HCT116 (cell line): ENCODE data around the gene KCNK15. TPM values are rescaled to one million over a fixed set of nuclear protein-coding genes. Genes with fewer than 3 reads are reported as not detected.

ENCODE experiments used
- ATAC-seq: fragments of 200-7000 bp; cut with Tn5 transposase; 2 replicates; pipeline ENCODE4 v1.9.1; 2020; ENCODE audit warnings: mild to moderate bottlenecking, moderate library complexity
- BruUV-seq: library from RNA; stranded (reverse); fragments of 400-500 nt; replicated peaks from 2 replicates; lab custom pipeline; 2021; lab: Mats Ljungman, UMichigan
- CTCF ChIA-PET: fragments of 300-600 bp; sonication (Branson Sonifier 250); formaldehyde crosslinking; loops from one replicate; lab custom pipeline; 2021; ENCODE audit warnings: antibody characterized with exemption; lab: Charles Lee
- POLR2A ChIA-PET: fragments of 300-600, 350-600 bp; sonication (Branson Sonifier 250); formaldehyde crosslinking; loops from one replicate; lab custom pipeline; 2021; ENCODE audit warnings: antibody characterized with exemption; lab: Charles Lee
- RAD21 ChIA-PET, 2 experiments: fragments of 300-600 bp; sonication (Branson Sonifier 250); formaldehyde crosslinking; loops; one replicate each; lab custom pipeline; 2023; ENCODE audit warnings: low total read pairs in 2 of 2; ENCODE audit not compliant: uncharacterized antibody in 2 of 2, unreplicated experiment in 2 of 2, low non-redundant PET in 1 of 2; lab: Charles Lee
- DNase-seq: peaks from one replicate; pipeline ENCODE4 v3.0.0-alpha.2; 2010; ENCODE audit warnings: low read depth, low spot score
- H2AFZ ChIP-seq: fragments of 200-600 bp; shearing (Covaris generic), sonication (generic); 2 replicates; pipeline ENCODE4 v1.6.1; 2017; ENCODE audit warnings: low read depth, mixed run types, mixed read lengths, antibody characterized with exemption, low read length; ENCODE audit not compliant: poor library complexity, severe bottlenecking
- H3K27ac ChIP-seq: 2 replicates; pipeline ENCODE4 v1.5.1; 2012; ENCODE audit warnings: low read depth, low read length
- H3K27me3 ChIP-seq: fragments of 200-600 bp; sonication (generic); 2 replicates; pipeline ENCODE4 v1.6.1; 2016; ENCODE audit warnings: mixed run types, low read length, mixed read lengths; ENCODE audit not compliant: insufficient read depth
- H3K36me3 ChIP-seq, 2 experiments: fragments of 200-500 bp in 1 of 2; fragments of 200-600 bp in 1 of 2; sonication (Bioruptor generic) in 1 of 2; sonication (generic) in 1 of 2; 2 replicates each; pipeline versions ENCODE4 v1.5.1 to v1.6.1; 2014 to 2016; ENCODE audit warnings: low read length in 2 of 2, inconsistent platforms in 1 of 2, mixed read lengths in 1 of 2, mixed run types in 1 of 2; ENCODE audit not compliant: insufficient read depth in 2 of 2, control insufficient read depth in 1 of 2
- H3K4me1 ChIP-seq, 2 experiments: fragments of 200-600 bp in 1 of 2; sonication (generic) in 1 of 2; 2 replicates each; pipeline versions ENCODE4 v1.5.1 to v1.6.1; 2012 to 2017; ENCODE audit warnings: low read length in 2 of 2, inconsistent platforms in 1 of 2, mild to moderate bottlenecking in 1 of 2, mixed read lengths in 1 of 2, mixed run types in 1 of 2, moderate library complexity in 1 of 2; ENCODE audit not compliant: insufficient read depth in 2 of 2, control insufficient read depth in 1 of 2
- H3K4me2 ChIP-seq: fragments of 200-600 bp; sonication (generic); 2 replicates; pipeline ENCODE4 v1.6.1; 2017; ENCODE audit warnings: mixed run types, low read length, mixed read lengths
- H3K4me3 ChIP-seq, 2 experiments: fragments of 200-600 bp in 1 of 2; sonication (generic) in 1 of 2; replicated peaks in 1 of 2; 2 replicates each; pipeline ENCODE4 v1.5.1; 2011 to 2016; ENCODE audit warnings: low read length in 2 of 2, control low read depth in 1 of 2, low read depth in 1 of 2, mild to moderate bottlenecking in 1 of 2, mixed read lengths in 1 of 2, mixed run types in 1 of 2
- H3K79me2 ChIP-seq: fragments of 200-600 bp; sonication (generic); 2 replicates; pipeline ENCODE4 v1.6.1; 2017; ENCODE audit warnings: mild to moderate bottlenecking, mixed run types, low read length, moderate library complexity, mixed read lengths; ENCODE audit not compliant: insufficient read depth
- H3K9ac ChIP-seq: fragments of 200-600 bp; sonication (generic); 2 replicates; pipeline ENCODE4 v1.6.1; 2016; ENCODE audit warnings: low read length, mixed read lengths
- H3K9me2 ChIP-seq: fragments of 200-600 bp; sonication (generic), shearing (Covaris generic); 2 replicates; pipeline ENCODE4 v1.6.1; 2017; ENCODE audit warnings: mixed run types, mild to moderate bottlenecking, moderate library complexity; ENCODE audit not compliant: insufficient read depth
- H3K9me3 ChIP-seq, 2 experiments: fragments of 200-500 bp in 1 of 2; fragments of 200-600 bp in 1 of 2; sonication (Bioruptor generic) in 1 of 2; sonication (generic) in 1 of 2; 2 replicates each; pipeline ENCODE4 v1.6.1; 2014 to 2017; ENCODE audit warnings: low read length in 2 of 2, mixed read lengths in 2 of 2, inconsistent platforms in 1 of 2, low read depth in 1 of 2, mild to moderate bottlenecking in 1 of 2, mixed run types in 1 of 2, moderate library complexity in 1 of 2; ENCODE audit not compliant: control insufficient read depth in 1 of 2, insufficient read depth in 1 of 2
- H4K20me1 ChIP-seq: fragments of 200-600 bp; sonication (generic), shearing (Covaris generic); 2 replicates; pipeline ENCODE4 v1.6.1; 2017; ENCODE audit warnings: mixed run types, mild to moderate bottlenecking, moderate library complexity; ENCODE audit not compliant: insufficient read depth
- FOSL1 ChIP-seq: IDR thresholded peaks from 2 replicates; pipeline ENCODE4 v1.6.1; 2012; ENCODE audit warnings: low read depth
- POLR2A ChIP-seq: IDR thresholded peaks from 2 replicates; pipeline ENCODE4 v1.7.0; 2011; ENCODE audit warnings: borderline replicate concordance; ENCODE audit not compliant: insufficient read depth, insufficient read length; ENCODE audit errors: extremely low read depth
- RAD21 ChIP-seq: IDR thresholded peaks from 2 replicates; pipeline ENCODE4 v1.6.1; 2012; ENCODE audit warnings: low read depth, mild to moderate bottlenecking
- intact Hi-C: fragments of 100-400 bp; cut with micrococcal nuclease; formaldehyde crosslinking; loops from 2 replicates; pipeline ENCODE4 v1.10.0; 2022
- total RNA-seq: library from RNA; stranded (reverse); gene quantifications from one replicate; pipeline ENCODE4 v1.2.1, GENCODE V29; 2021; ENCODE audit not compliant: unreplicated experiment
- TF ChIP-seq, protein P1 (sequence below): IDR thresholded peaks from 2 replicates; pipeline ENCODE4 v1.6.1; 2012; ENCODE audit warnings: low read depth
- TF ChIP-seq, protein P2 (sequence below), 3 experiments: fragments of 200-600 bp in 1 of 3; sonication (generic) in 1 of 3; IDR thresholded peaks in 2 of 3; conservative IDR thresholded peaks in 1 of 3; 2 replicates each; pipeline ENCODE4 v1.5.1; 2012 to 2017; ENCODE audit warnings: low read depth in 2 of 3, low read length in 2 of 3, antibody characterized with exemption in 1 of 3, borderline replicate concordance in 1 of 3, control low read depth in 1 of 3, mild to moderate bottlenecking in 1 of 3, mixed read lengths in 1 of 3, mixed run types in 1 of 3, moderate library complexity in 1 of 3; ENCODE audit not compliant: insufficient read depth in 1 of 3

KCNK15 gene
- total RNA-seq, 1 experiment from 2014 or later: not detected

DNA sequence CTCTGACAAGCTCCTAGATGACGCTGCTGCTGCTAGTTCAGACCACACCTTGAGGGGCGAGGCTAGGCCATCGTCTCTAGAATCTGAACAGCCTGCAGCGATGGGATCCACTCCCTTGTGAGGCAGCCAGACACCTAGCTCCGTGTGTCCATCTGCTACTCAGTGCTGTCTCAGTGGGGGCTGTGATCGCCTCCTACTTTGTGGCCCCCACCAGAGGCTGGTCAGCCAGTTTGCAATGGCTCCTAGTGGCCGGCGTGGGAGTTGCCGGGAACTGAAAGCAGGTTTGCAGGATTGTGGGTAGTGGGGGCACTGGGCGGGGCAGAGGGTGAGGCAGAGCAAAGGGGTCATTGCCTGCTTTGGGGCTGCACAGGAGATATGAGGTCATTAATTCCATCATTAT lies 27.7 kb upstream of the KCNK15 start:
- no peak for DNase-seq
- RAD21 ChIA-PET: no interaction called here
- Histone ChIP-seq H2AFZ (no peak overlapping the region), H3K36me3 (no peaks in the 10 kb centered on the region), H3K4me1 (peaks cover 46 to 47% of the 10 kb centered on the region in 2 experiments), H3K4me2 (peak overlapping the region; percentile 41), H3K79me2 (no peaks in the 10 kb centered on the region), H4K20me1 (no peaks in the 10 kb centered on the region), H3K27me3 (no peaks in the 10 kb centered on the region), H3K9me3 (no peaks in the 10 kb centered on the region), H3K27ac (no peak overlapping the region), H3K4me3 (no peak overlapping the region), H3K9ac (no peak overlapping the region), H3K9me2 (no peaks in the 10 kb centered on the region)
- CTCF ChIA-PET: interaction anchor here (0.7 to 1.5 kb wide), 2 partner anchors 14 to 602 kb away, joined by 3 to 4 read pairs; no protein-coding TSS in a partner anchor
- BruUV-seq: no TSS peak
- POLR2A ChIA-PET: no interaction called here
- no peak for TF ChIP-seq FOSL1
- peak; percentile 19; the same call in 1 of the 2 replicates for TF ChIP-seq RAD21
- TF ChIP-seq POLR2A: no peak
- TF ChIP-seq, protein P1, sequence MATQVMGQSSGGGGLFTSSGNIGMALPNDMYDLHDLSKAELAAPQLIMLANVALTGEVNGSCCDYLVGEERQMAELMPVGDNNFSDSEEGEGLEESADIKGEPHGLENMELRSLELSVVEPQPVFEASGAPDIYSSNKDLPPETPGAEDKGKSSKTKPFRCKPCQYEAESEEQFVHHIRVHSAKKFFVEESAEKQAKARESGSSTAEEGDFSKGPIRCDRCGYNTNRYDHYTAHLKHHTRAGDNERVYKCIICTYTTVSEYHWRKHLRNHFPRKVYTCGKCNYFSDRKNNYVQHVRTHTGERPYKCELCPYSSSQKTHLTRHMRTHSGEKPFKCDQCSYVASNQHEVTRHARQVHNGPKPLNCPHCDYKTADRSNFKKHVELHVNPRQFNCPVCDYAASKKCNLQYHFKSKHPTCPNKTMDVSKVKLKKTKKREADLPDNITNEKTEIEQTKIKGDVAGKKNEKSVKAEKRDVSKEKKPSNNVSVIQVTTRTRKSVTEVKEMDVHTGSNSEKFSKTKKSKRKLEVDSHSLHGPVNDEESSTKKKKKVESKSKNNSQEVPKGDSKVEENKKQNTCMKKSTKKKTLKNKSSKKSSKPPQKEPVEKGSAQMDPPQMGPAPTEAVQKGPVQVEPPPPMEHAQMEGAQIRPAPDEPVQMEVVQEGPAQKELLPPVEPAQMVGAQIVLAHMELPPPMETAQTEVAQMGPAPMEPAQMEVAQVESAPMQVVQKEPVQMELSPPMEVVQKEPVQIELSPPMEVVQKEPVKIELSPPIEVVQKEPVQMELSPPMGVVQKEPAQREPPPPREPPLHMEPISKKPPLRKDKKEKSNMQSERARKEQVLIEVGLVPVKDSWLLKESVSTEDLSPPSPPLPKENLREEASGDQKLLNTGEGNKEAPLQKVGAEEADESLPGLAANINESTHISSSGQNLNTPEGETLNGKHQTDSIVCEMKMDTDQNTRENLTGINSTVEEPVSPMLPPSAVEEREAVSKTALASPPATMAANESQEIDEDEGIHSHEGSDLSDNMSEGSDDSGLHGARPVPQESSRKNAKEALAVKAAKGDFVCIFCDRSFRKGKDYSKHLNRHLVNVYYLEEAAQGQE: no peak
- TF ChIP-seq, protein P2, sequence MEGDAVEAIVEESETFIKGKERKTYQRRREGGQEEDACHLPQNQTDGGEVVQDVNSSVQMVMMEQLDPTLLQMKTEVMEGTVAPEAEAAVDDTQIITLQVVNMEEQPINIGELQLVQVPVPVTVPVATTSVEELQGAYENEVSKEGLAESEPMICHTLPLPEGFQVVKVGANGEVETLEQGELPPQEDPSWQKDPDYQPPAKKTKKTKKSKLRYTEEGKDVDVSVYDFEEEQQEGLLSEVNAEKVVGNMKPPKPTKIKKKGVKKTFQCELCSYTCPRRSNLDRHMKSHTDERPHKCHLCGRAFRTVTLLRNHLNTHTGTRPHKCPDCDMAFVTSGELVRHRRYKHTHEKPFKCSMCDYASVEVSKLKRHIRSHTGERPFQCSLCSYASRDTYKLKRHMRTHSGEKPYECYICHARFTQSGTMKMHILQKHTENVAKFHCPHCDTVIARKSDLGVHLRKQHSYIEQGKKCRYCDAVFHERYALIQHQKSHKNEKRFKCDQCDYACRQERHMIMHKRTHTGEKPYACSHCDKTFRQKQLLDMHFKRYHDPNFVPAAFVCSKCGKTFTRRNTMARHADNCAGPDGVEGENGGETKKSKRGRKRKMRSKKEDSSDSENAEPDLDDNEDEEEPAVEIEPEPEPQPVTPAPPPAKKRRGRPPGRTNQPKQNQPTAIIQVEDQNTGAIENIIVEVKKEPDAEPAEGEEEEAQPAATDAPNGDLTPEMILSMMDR (IDR thresholded peaks at IDR 0.05 in 2 of 3, conservative IDR thresholded peaks at IDR 0.05 in 1 of 3; ENCODE audit: borderline replicate concordance in 1 of 3, insufficient read depth in 1 of 3, low read depth in 2 of 3, low read length in 2 of 3): peak in 2 of 3 experiments; percentile 73 to 74; a peak in 4 of 6 replicates
- peak; percentile 59 for ATAC-seq
- intact Hi-C loops: no loop called here
